Endodermal cell (in vitro differentiated cells): ENCODE results near the gene SLC12A9. TPM values are rescaled to one million over a fixed set of nuclear protein-coding genes. Genes with fewer than 3 reads are reported as not detected.

Experiments
- DNase-seq: peaks from one replicate; pipeline ENCODE4 v3.0.0-alpha.2; 2017
- H3K27ac ChIP-seq: 2 replicates; pipeline ENCODE4 v1.5.1; 2013; ENCODE audit warnings: mild to moderate bottlenecking, low read depth, low read length, moderate library complexity
- H3K27me3 ChIP-seq: 2 replicates; pipeline ENCODE4 v1.6.1; 2013; ENCODE audit warnings: mild to moderate bottlenecking, low read length, moderate library complexity; ENCODE audit not compliant: insufficient read depth, control insufficient read depth, poor library complexity, severe bottlenecking
- H3K36me3 ChIP-seq: 2 replicates; pipeline ENCODE4 v1.7.0; 2013; ENCODE audit warnings: mild to moderate bottlenecking, low read length, moderate library complexity; ENCODE audit not compliant: control insufficient read depth, insufficient read depth
- H3K4me1 ChIP-seq: one replicate; pipeline ENCODE4 v1.7.0; 2013; ENCODE audit warnings: low read length; ENCODE audit not compliant: control insufficient read depth, insufficient read depth
- H3K4me3 ChIP-seq: 2 replicates; pipeline ENCODE4 v1.5.1; 2013; ENCODE audit warnings: mild to moderate bottlenecking, low read length, moderate library complexity
- H3K9ac ChIP-seq: 2 replicates; pipeline ENCODE4 v1.6.1; 2013; ENCODE audit warnings: mild to moderate bottlenecking, low read length, moderate library complexity; ENCODE audit not compliant: poor library complexity, severe bottlenecking; ENCODE audit errors: extremely low read depth
- H3K9me3 ChIP-seq: 2 replicates; pipeline ENCODE4 v1.6.1; 2013; ENCODE audit warnings: mild to moderate bottlenecking, low read length, moderate library complexity; ENCODE audit not compliant: control insufficient read depth
- H3K27ac Mint-ChIP-seq: 2 replicates; pipeline ENCODE4 v1.8.0; 2020; ENCODE audit warnings: mixed read lengths
- H3K27me3 Mint-ChIP-seq: 2 replicates; pipeline ENCODE4 v1.8.0; 2021; ENCODE audit warnings: mild to moderate bottlenecking, mixed read lengths; ENCODE audit not compliant: insufficient read depth
- H3K36me3 Mint-ChIP-seq: 2 replicates; pipeline ENCODE4 v1.8.0; 2020; ENCODE audit warnings: low read depth, mixed read lengths
- H3K4me1 Mint-ChIP-seq: 2 replicates; pipeline ENCODE4 v1.8.0; 2020; ENCODE audit warnings: mixed read lengths
- H3K4me3 Mint-ChIP-seq: 2 replicates; pipeline ENCODE4 v1.8.0; 2020; ENCODE audit warnings: mild to moderate bottlenecking, moderate library complexity, mixed read lengths
- H3K9me3 Mint-ChIP-seq: 2 replicates; pipeline ENCODE4 v1.8.0; 2020; ENCODE audit warnings: mild to moderate bottlenecking, mixed read lengths
- CTCF ChIP-seq: fragments of 200-600 bp; sonication (generic); conservative IDR thresholded peaks from 2 replicates; pipeline ENCODE4 v1.5.0; 2021; ENCODE audit warnings: antibody characterized with exemption, mild to moderate bottlenecking
- WGBS, 2 experiments: methylation state at CpG; one replicate each; pipeline versions ENCODE4 v1.1.5 to v1.1.7; 2013; ENCODE audit warnings: missing lambda C conversion rate in 2 of 2, mixed read lengths in 1 of 2; ENCODE audit not compliant: insufficient coverage in 1 of 2, insufficient read length in 1 of 2; 5-methylcytosine and 5-hydroxymethylcytosine counted together
- total RNA-seq, 2 donors: library from RNA; stranded (reverse); fragmentation: NEBNext Ultra II Directional in 1 of 2; extraction: Animal tissue kit (Norgen Biotek cat#: 25700) in 1 of 2; gene quantifications; 2 replicates in 1 of 2; 3 replicates in 1 of 2; pipeline ENCODE4 v1.2.1, GENCODE V29; 2021

The SLC12A9 gene
- total RNA-seq, 2 donors from 2014 or later = 22.5 to 35.1 TPM

GRCh38 chr7:100835903-100836811 is 16.4 kb upstream of the SLC12A9 start:
- Mint-ChIP-seq H3K27me3 (no peaks in the 10 kb centered on the region), H3K9me3 (peaks cover 9% of the 10 kb centered on the region), H3K36me3 (peaks cover 11% of the 10 kb centered on the region), H3K27ac (peak overlapping the region; percentile 99), H3K4me3 (peak overlapping the region; percentile 64), H3K4me1 (peaks cover 23% of the 10 kb centered on the region)
- DNase-seq = peak; percentile 96
- TF ChIP-seq CTCF = no peak
- Histone ChIP-seq H3K27me3 (no peaks in the 10 kb centered on the region), H3K4me3 (peak overlapping the region; percentile 77), H3K27ac (peak overlapping the region; percentile 87), H3K9me3 (no peaks in the 10 kb centered on the region), H3K9ac (peak overlapping the region; percentile 77), H3K4me1 (peaks cover 5% of the 10 kb centered on the region), H3K36me3 (no peaks in the 10 kb centered on the region)
- 13 to 15% methylated on average over 6 to 17 of the region's 17 CpGs for WGBS, 2 experiments

- H3K27ac ChIP-seq = peak overlapping the region; percentile 87
- DNase-seq = no peak
- peak overlapping the region; percentile 76 for H3K9ac ChIP-seq
- Mint-ChIP-seq H3K27ac (peak overlapping the region; percentile 99), H3K4me3 (peak overlapping the region; percentile 64), H3K36me3 (peaks cover 11% of the 10 kb centered on the region), H3K9me3 (peaks cover 9% of the 10 kb centered on the region), H3K4me1 (peaks cover 21% of the 10 kb centered on the region), H3K27me3 (no peaks in the 10 kb centered on the region)
- H3K9me3 ChIP-seq = no peaks in the 10 kb centered on the region
- TF ChIP-seq CTCF = no peak
- peaks cover 5% of the 10 kb centered on the region for H3K4me1 ChIP-seq
- H3K36me3 ChIP-seq = no peaks in the 10 kb centered on the region
- 5 to 7% methylated on average over 2 to 6 of the region's 6 CpGs for WGBS, 2 experiments
- peak overlapping the region; percentile 77 for H3K4me3 ChIP-seq
- no peaks in the 10 kb centered on the region for H3K27me3 ChIP-seq
Observed at GRCh38 chr7:100836812-100837098, 15.8 kb upstream of the SLC12A9 start.

GRCh38 chr7:100837099-100837836 is 15.2 kb upstream of the SLC12A9 start:
- peak overlapping the region; percentile 99 for H3K27ac Mint-ChIP-seq
- H3K27me3 Mint-ChIP-seq = no peaks in the 10 kb centered on the region
- peaks cover 9% of the 10 kb centered on the region for H3K9me3 Mint-ChIP-seq
- Histone ChIP-seq H3K27ac (peak overlapping the region; percentile 59), H3K4me3 (peak overlapping the region; percentile 77), H3K9ac (peak overlapping the region; percentile 76), H3K27me3 (no peaks in the 10 kb centered on the region), H3K4me1 (peaks cover 5% of the 10 kb centered on the region), H3K36me3 (no peaks in the 10 kb centered on the region), H3K9me3 (no peaks in the 10 kb centered on the region)
- peak; percentile 97 for DNase-seq
- H3K4me1 Mint-ChIP-seq = peaks cover 21% of the 10 kb centered on the region
- H3K4me3 Mint-ChIP-seq = peak overlapping the region; percentile 64
- peaks cover 12% of the 10 kb centered on the region for H3K36me3 Mint-ChIP-seq
- WGBS, 2 experiments = 4 to 5% methylated on average over 32 to 37 of the region's 37 CpGs
- no peak for TF ChIP-seq CTCF
